GM04504 (cell line): ENCODE data around the gene CYB5RL.
"Not testable (repeated sequence)": the region's sequence is repeated elsewhere in the genome, so short reads cannot be mapped to it uniquely, and the experiment has no call there.

Experiments used
- DNase-seq: peaks from one replicate; pipeline ENCODE4 v3.0.0-alpha.2; 2012; ENCODE audit warnings: low read depth

The CYB5RL gene

GRCh38 chr1:54225986-54226559 is 26.2 kb upstream of the CYB5RL start:
- DNase-seq: no peak

GRCh38 chr1:54225378-54225777 is 25.5 kb upstream of the CYB5RL start:
- DNase-seq: no peak

- no peak for DNase-seq
Observed at GRCh38 chr1:54224233-54224632, 24.4 kb upstream of the CYB5RL start.

GRCh38 chr1:54223441-54224202 is 23.8 kb upstream of the CYB5RL start:
- no peak for DNase-seq

- DNase-seq: no peak
Observed at GRCh38 chr1:54222711-54223110, 22.9 kb upstream of the CYB5RL start.

GRCh38 chr1:54221867-54222484 is 22.1 kb upstream of the CYB5RL start:
- DNase-seq: no peak

- DNase-seq: no peak
Observed at GRCh38 chr1:54221113-54221834, 21.4 kb upstream of the CYB5RL start.

GRCh38 chr1:54220004-54220811 is 20.4 kb upstream of the CYB5RL start:
- peak; percentile 37 for DNase-seq

GRCh38 chr1:54219688-54220003 is 19.8 kb upstream of the CYB5RL start:
- no peak for DNase-seq

GRCh38 chr1:54218883-54219687 is 19.3 kb upstream of the CYB5RL start:
- DNase-seq: no peak

- no peak for DNase-seq
Observed at GRCh38 chr1:54215523-54215922, 15.7 kb upstream of the CYB5RL start.

- no peak for DNase-seq
Observed at GRCh38 chr1:54212872-54213271, 13.0 kb upstream of the CYB5RL start.

- DNase-seq: not testable (repeated sequence)
Observed at GRCh38 chr1:54207896-54208295, 8.1 kb upstream of the CYB5RL start.

GRCh38 chr1:54207287-54207686 is 7.5 kb upstream of the CYB5RL start:
- DNase-seq: no peak

GRCh38 chr1:54204199-54204598 is 4.4 kb upstream of the CYB5RL start:
- DNase-seq: no peak

GRCh38 chr1:54200519-54200997 is 728 bp upstream of the CYB5RL start:
- no peak for DNase-seq

GRCh38 chr1:54199151-54199764 is 572 bp downstream of the CYB5RL start:
- DNase-seq: no peak

- no peak for DNase-seq
Observed at GRCh38 chr1:54193453-54193852, 6.4 kb downstream of the CYB5RL start.

- no peak for DNase-seq
Observed at GRCh38 chr1:54191525-54191924, 8.3 kb downstream of the CYB5RL start.

GRCh38 chr1:54190526-54190925 is 9.3 kb downstream of the CYB5RL start:
- no peak for DNase-seq

- no peak for DNase-seq
Observed at GRCh38 chr1:54188291-54188690, 11.5 kb downstream of the CYB5RL start.
